Activated B cell treated with CpG ODN at 0.5 μM for 24 hours (primary cell): ENCODE data around the gene CAND2. TPM values are rescaled to one million over a fixed set of nuclear protein-coding genes. Genes with fewer than 3 reads are reported as not detected.

ENCODE experiments used
- ATAC-seq: fragments of 200-7000 bp; cut with Tn5 transposase; one replicate; pipeline ENCODE4 v1.10.0; 2021; ENCODE audit warnings: low read depth, mild to moderate bottlenecking, moderate library complexity
- CTCF ChIA-PET: fragments of 350-600 bp; sonication (Branson Sonifier 250); formaldehyde crosslinking; loops from one replicate; lab custom pipeline; 2021; ENCODE audit warnings: antibody characterized with exemption; lab: Charles Lee
- POLR2A ChIA-PET: fragments of 350-600 bp; sonication (Branson Sonifier 250); formaldehyde crosslinking; loops from one replicate; lab custom pipeline; 2021; ENCODE audit warnings: antibody characterized with exemption; lab: Charles Lee
- DNase-seq: peaks from one replicate; pipeline ENCODE4 v3.0.0; 2022
- H3K27ac Mint-ChIP-seq: one replicate; pipeline ENCODE4 v1.8.0; 2020; ENCODE audit warnings: mixed read lengths
- H3K27me3 Mint-ChIP-seq: one replicate; pipeline ENCODE4 v1.8.0; 2021; ENCODE audit warnings: mixed read lengths
- H3K36me3 Mint-ChIP-seq: one replicate; pipeline ENCODE4 v1.8.0; 2021; ENCODE audit warnings: low read depth, mixed read lengths
- H3K4me1 Mint-ChIP-seq: one replicate; pipeline ENCODE4 v1.8.0; 2021; ENCODE audit warnings: mixed read lengths
- H3K4me3 Mint-ChIP-seq: one replicate; pipeline ENCODE4 v1.8.0; 2020; ENCODE audit warnings: mild to moderate bottlenecking, mixed read lengths
- H3K9me3 Mint-ChIP-seq: one replicate; pipeline ENCODE4 v1.8.0; 2020; ENCODE audit warnings: mixed read lengths
- CTCF ChIP-seq: fragments of 200-600 bp; IDR thresholded peaks from one replicate; pipeline ENCODE4 v1.8.0; 2022; ENCODE audit warnings: antibody characterized with exemption, mild to moderate bottlenecking
- intact Hi-C: fragments of 100-400 bp; cut with micrococcal nuclease; formaldehyde crosslinking; loops from one replicate; pipeline ENCODE4 v1.15.1; 2024
- total RNA-seq: library from RNA; stranded (reverse); gene quantifications from 2 replicates; pipeline ENCODE4 v1.2.3, GENCODE V29; 2022

Gene CAND2
- total RNA-seq, 1 donor from 2014 or later = 0.42 TPM

- Mint-ChIP-seq H3K4me3 (no peak overlapping the region), H3K4me1 (peaks cover 17% of the 10 kb centered on the region), H3K9me3 (no peaks in the 10 kb centered on the region), H3K27me3 (peaks cover 13% of the 10 kb centered on the region), H3K36me3 (no peaks in the 10 kb centered on the region), H3K27ac (no peak overlapping the region)
- ChIA-PET CTCF (no interaction called here), POLR2A (no interaction called here)
- ATAC-seq (no peak), DNase-seq (no peak)
- intact Hi-C loops = no loop called here
- no peak for TF ChIP-seq CTCF
Observed at GRCh38 chr3:12759693-12760565, 36.6 kb upstream of the CAND2 start.

DNA sequence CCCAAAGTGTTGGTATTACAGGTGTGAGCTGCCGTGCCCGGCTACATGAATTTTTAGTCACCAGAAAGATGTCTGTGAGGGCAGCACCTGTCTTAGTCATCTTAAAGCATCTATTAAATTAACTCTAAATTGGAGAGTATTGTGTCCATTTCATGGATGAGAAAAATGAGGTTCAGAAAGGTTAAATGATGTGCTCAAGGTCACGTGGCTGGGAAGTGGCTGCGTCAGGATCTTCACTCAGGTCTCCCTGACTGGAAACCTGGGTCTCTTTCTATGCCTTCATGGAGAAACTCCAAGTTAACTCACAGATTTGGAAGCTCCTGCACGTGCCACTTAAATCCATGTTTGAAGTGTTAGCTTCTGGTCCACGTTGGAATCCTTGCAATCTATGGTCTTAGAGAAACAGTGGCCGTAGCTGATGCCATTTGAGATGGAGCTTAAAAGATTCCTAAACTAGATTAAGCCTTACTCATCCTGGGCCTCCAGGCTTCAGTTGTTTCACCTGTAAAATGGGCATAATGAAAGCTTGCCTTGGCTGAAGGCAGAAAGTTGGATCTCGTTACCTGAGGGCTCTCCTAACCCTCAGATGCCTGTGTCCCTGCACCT lies 32.2 kb upstream of the CAND2 start:
- TF ChIP-seq CTCF = no peak
- Mint-ChIP-seq H3K4me1 (no peaks in the 10 kb centered on the region), H3K9me3 (no peaks in the 10 kb centered on the region), H3K36me3 (no peaks in the 10 kb centered on the region), H3K27ac (no peak overlapping the region), H3K27me3 (peaks cover 12% of the 10 kb centered on the region), H3K4me3 (no peak overlapping the region)
- no peak for ATAC-seq
- no peak for DNase-seq
- POLR2A ChIA-PET = no interaction called here
- intact Hi-C loops = no loop called here
- CTCF ChIA-PET = no interaction called here

DNA sequence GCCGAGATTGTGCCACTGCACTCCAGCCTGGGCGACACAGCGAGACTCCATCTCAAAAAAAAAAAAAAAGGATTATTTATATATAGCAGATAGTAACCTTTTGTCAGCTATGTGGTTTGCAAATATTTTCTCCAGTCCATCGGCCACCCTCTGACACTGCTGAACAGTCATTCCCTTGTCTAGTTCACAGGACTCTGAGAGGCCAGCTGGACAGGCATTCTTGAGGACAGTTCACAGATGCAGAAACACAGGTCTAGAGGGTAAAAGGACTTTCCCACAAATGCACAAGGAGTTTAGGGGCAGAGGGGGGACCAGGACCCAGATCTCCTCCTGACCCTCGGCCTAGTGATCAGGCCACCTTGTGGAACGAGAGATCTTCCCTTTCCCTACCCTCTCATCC lies 29.9 kb upstream of the CAND2 start:
- ATAC-seq (no peak), DNase-seq (no peak)
- peaks cover 7% of the 10 kb centered on the region for H3K27me3 Mint-ChIP-seq
- POLR2A ChIA-PET = no interaction called here
- CTCF ChIA-PET = interaction anchor here (0.9 kb wide), 1 partner anchor 60 kb away, joined by 3 read pairs; no protein-coding TSS in a partner anchor
- H3K9me3 Mint-ChIP-seq = no peaks in the 10 kb centered on the region
- intact Hi-C loops = no loop called here
- TF ChIP-seq CTCF = no peak
- H3K27ac Mint-ChIP-seq = no peak overlapping the region
- H3K36me3 Mint-ChIP-seq = no peaks in the 10 kb centered on the region
- H3K4me1 Mint-ChIP-seq = no peaks in the 10 kb centered on the region
- no peak overlapping the region for H3K4me3 Mint-ChIP-seq

DNA sequence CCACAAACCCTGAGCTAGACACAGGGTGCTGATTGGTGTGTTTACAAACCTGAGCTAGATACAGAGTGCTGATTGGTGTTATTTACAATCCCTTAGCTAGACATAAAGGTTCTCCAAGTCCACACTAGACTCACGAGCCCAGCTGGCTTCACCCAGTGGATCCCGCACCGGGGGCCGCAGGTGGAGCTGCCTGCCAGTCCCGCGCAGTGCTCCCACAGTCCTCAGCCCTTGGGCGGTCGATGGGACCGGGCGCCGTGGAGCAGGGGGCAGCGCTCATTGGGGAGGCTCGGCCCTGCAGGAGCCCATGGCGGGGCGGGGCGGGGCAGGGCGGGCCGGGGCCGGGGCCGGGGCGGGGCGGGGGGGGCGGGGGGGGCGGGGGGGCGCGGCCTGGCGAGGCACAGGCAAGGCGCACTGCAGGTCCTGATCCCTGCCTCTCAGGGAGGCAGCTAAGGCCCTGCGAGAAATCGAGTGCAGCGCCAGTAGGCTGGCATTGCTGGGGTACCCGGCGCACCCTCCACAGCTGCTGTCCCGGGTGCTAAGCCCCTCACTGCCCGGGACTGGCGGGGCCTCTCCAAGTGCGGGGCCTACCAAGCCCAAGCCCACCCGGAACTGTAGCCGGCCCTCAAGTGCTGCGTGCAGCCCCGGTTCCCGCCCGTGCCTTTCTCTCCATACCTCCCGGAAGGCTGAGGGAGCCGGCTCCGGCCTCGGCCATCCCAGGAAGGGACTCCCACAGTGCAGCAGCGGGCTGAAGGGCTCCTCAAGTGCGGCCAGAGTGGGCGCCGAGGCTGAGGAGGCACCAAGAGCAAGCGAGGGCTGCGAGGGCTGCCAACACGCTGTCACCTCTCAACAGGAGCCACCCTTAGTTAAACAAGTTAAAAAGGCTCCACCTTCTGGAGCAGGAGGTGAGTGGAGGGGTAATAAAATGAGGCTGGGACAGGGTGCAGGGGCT lies 27.6 kb upstream of the CAND2 start:
- ATAC-seq (no peak), DNase-seq (no peak)
- Mint-ChIP-seq H3K4me3 (no peak overlapping the region), H3K4me1 (peaks cover 5% of the 10 kb centered on the region), H3K9me3 (peaks cover 4% of the 10 kb centered on the region), H3K27ac (no peak overlapping the region), H3K36me3 (no peaks in the 10 kb centered on the region), H3K27me3 (peaks cover 3% of the 10 kb centered on the region)
- POLR2A ChIA-PET = no interaction called here
- no peak for TF ChIP-seq CTCF
- CTCF ChIA-PET = no interaction called here
- intact Hi-C loops = no loop called here
